ENCODE measurements around the gene RPP14.
"Not testable (repeated sequence)": the region's sequence is repeated elsewhere in the genome, so short reads cannot be mapped to it uniquely, and the experiment has no call there.

DNA sequence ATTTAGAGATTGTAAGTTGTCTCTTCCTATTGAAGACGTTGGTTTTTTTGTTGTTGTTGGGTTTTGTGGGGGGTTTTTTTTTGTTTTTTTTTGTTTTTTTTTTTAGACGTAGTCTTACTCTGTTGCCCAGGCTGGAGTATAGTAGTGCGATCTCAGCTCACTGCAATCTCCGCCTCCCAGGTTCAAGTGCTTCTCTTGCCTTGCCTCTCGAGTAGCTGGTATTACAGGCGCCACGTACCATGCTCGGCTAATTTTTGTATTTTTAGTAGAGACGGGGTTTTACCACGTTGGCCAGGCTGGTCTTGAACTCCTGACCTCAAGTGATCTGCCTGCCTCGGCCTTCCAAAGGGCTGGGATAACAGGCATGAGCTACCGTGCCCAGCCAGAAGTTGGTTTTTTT is 33.1 kb downstream of the RPP14 start:
- TF ChIP-seq, protein P1, sequence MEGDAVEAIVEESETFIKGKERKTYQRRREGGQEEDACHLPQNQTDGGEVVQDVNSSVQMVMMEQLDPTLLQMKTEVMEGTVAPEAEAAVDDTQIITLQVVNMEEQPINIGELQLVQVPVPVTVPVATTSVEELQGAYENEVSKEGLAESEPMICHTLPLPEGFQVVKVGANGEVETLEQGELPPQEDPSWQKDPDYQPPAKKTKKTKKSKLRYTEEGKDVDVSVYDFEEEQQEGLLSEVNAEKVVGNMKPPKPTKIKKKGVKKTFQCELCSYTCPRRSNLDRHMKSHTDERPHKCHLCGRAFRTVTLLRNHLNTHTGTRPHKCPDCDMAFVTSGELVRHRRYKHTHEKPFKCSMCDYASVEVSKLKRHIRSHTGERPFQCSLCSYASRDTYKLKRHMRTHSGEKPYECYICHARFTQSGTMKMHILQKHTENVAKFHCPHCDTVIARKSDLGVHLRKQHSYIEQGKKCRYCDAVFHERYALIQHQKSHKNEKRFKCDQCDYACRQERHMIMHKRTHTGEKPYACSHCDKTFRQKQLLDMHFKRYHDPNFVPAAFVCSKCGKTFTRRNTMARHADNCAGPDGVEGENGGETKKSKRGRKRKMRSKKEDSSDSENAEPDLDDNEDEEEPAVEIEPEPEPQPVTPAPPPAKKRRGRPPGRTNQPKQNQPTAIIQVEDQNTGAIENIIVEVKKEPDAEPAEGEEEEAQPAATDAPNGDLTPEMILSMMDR (conservative IDR thresholded peaks at IDR 0.05; ENCODE audit: low read depth, low read length) = not testable (repeated sequence)
- TF ChIP-seq EZH2phosphoT487 (IDR thresholded peaks at IDR 0.05; ENCODE audit: borderline replicate concordance, low read length) = not testable (repeated sequence)

Measured in PC-3 (cell line).